ENCODE data around the gene LAMA2. TPM values are rescaled to one million over a fixed set of nuclear protein-coding genes. Genes with fewer than 3 reads are reported as not detected.

Gene LAMA2
- total RNA-seq, 1 experiment from 2014 or later = 0.28 TPM

DNA sequence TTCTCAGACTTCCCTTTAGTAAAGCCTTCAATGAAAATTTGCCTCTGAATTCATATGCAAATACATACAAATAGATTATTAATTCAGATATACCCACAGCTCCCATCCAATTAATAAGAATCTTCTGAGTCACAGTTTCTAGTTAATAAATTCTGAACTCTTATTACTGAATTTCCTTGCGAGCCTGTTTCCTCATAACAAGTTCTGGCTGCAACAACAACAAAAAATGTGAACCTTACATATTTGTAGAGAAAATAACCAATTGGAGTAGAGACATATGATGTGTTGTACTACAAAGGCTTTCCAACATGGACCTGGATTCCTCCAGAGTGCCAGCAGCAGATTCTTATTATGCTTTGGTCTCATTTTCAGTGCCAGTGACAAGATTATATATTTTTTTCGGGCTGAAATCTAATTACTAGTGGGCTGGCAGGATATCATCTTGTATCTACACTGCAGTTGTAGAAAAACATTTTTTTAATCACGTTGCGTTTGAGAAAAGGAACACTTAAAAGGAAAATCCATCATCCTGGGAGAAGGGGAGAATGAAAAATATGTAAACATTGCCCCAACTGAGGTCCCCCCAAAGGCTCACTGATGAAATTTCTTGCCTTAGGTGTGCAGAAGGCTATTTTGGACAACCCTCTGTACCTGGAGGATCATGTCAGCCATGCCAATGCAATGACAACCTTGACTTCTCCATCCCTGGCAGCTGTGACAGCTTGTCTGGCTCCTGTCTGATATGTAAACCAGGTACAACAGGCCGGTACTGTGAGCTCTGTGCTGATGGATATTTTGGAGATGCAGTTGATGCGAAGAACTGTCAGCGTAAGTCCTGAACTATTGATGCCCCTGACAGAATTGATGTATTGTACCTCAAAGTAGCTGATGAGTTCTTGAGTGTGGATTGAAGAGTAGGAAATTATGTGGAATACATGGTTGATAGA is 404.6 kb downstream of the LAMA2 start:
- BruUV-seq (replicated peaks) = no TSS peak
- POLR2A ChIA-PET = no interaction called here
- Histone ChIP-seq H3K36me3 (ENCODE audit: control insufficient read depth, insufficient read depth, low read length) (no peaks in the 10 kb centered on the region), H3K27ac (ENCODE audit: low read length) (no peak overlapping the region), H3K4me1 (ENCODE audit: control insufficient read depth, insufficient read depth, low read length) (no peaks in the 10 kb centered on the region), H3K27me3 (ENCODE audit: control insufficient read depth, insufficient read depth, low read length) (no peaks in the 10 kb centered on the region), H3K9me3 (ENCODE audit: control insufficient read depth, insufficient read depth, low read depth, low read length) (no peaks in the 10 kb centered on the region), H3K4me3 (ENCODE audit: low read depth in 2 of 2, low read length in 2 of 2) (no peak overlapping the region)
- ATAC-seq = no peak
- in situ Hi-C loops (cut with HindIII; ENCODE audit: low pct_unique_long_range_greater_than_20kb, low sequenced_read_pairs) = no loop called here
- intact Hi-C loops (cut with micrococcal nuclease; ENCODE audit: unreplicated experiment) = no loop called here
- TF ChIP-seq, protein P1, sequence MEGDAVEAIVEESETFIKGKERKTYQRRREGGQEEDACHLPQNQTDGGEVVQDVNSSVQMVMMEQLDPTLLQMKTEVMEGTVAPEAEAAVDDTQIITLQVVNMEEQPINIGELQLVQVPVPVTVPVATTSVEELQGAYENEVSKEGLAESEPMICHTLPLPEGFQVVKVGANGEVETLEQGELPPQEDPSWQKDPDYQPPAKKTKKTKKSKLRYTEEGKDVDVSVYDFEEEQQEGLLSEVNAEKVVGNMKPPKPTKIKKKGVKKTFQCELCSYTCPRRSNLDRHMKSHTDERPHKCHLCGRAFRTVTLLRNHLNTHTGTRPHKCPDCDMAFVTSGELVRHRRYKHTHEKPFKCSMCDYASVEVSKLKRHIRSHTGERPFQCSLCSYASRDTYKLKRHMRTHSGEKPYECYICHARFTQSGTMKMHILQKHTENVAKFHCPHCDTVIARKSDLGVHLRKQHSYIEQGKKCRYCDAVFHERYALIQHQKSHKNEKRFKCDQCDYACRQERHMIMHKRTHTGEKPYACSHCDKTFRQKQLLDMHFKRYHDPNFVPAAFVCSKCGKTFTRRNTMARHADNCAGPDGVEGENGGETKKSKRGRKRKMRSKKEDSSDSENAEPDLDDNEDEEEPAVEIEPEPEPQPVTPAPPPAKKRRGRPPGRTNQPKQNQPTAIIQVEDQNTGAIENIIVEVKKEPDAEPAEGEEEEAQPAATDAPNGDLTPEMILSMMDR (IDR thresholded peaks at IDR 0.05) = no peak
- TF ChIP-seq POLR2AphosphoS5 (IDR thresholded peaks at IDR 0.05; ENCODE audit: low read depth, low read length) = no peak
- TF ChIP-seq, protein P2, sequence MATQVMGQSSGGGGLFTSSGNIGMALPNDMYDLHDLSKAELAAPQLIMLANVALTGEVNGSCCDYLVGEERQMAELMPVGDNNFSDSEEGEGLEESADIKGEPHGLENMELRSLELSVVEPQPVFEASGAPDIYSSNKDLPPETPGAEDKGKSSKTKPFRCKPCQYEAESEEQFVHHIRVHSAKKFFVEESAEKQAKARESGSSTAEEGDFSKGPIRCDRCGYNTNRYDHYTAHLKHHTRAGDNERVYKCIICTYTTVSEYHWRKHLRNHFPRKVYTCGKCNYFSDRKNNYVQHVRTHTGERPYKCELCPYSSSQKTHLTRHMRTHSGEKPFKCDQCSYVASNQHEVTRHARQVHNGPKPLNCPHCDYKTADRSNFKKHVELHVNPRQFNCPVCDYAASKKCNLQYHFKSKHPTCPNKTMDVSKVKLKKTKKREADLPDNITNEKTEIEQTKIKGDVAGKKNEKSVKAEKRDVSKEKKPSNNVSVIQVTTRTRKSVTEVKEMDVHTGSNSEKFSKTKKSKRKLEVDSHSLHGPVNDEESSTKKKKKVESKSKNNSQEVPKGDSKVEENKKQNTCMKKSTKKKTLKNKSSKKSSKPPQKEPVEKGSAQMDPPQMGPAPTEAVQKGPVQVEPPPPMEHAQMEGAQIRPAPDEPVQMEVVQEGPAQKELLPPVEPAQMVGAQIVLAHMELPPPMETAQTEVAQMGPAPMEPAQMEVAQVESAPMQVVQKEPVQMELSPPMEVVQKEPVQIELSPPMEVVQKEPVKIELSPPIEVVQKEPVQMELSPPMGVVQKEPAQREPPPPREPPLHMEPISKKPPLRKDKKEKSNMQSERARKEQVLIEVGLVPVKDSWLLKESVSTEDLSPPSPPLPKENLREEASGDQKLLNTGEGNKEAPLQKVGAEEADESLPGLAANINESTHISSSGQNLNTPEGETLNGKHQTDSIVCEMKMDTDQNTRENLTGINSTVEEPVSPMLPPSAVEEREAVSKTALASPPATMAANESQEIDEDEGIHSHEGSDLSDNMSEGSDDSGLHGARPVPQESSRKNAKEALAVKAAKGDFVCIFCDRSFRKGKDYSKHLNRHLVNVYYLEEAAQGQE (IDR thresholded peaks at IDR 0.05; ENCODE audit: insufficient read depth in 1 of 2, low read depth in 2 of 2, low read length in 1 of 2) = no peak
- TF ChIP-seq SIN3A (IDR thresholded peaks at IDR 0.05; ENCODE audit: borderline replicate concordance, insufficient read depth, low read depth, low read length) = no peak
- no peak for TF ChIP-seq TCF7L2 (IDR thresholded peaks at IDR 0.05; ENCODE audit: low read depth, low read length)
- CTCF ChIA-PET = no interaction called here
- DNase-seq (ENCODE audit: low read depth, low spot score) = no peak

DNA sequence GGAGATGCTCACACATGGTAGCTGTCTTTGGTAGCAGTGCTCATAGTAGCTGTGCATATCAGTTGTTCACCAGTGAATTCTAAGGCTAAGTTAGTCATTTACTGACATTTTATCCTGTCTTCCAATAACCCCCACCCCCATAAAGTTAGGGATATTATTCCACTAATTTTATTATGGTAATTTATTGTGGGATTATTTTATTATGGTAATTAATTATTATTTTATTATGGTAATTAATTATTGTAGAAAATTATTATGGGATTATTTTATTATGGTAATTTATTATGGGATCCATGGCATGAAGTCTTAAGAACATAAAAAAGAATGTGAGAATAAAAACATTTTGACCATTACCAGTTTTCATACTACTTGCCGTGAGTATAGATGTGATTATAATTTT is 406.5 kb downstream of the LAMA2 start:
- TF ChIP-seq, protein P2 (IDR thresholded peaks at IDR 0.05; ENCODE audit: insufficient read depth in 1 of 2, low read depth in 2 of 2, low read length in 1 of 2) = no peak
- TF ChIP-seq, protein P1 (IDR thresholded peaks at IDR 0.05) = no peak
- TF ChIP-seq POLR2AphosphoS5 (IDR thresholded peaks at IDR 0.05; ENCODE audit: low read depth, low read length) = no peak
- no peak overlapping the region for H3K4me3 ChIP-seq (ENCODE audit: low read depth in 2 of 2, low read length in 2 of 2)
- in situ Hi-C loops (cut with HindIII; ENCODE audit: low pct_unique_long_range_greater_than_20kb, low sequenced_read_pairs) (no loop called here), intact Hi-C loops (cut with micrococcal nuclease; ENCODE audit: unreplicated experiment) (no loop called here)
- POLR2A ChIA-PET = no interaction called here
- H3K9me3 ChIP-seq (ENCODE audit: control insufficient read depth, insufficient read depth, low read depth, low read length) = no peaks in the 10 kb centered on the region
- no peaks in the 10 kb centered on the region for H3K36me3 ChIP-seq (ENCODE audit: control insufficient read depth, insufficient read depth, low read length)
- H3K4me1 ChIP-seq (ENCODE audit: control insufficient read depth, insufficient read depth, low read length) = no peaks in the 10 kb centered on the region
- DNase-seq (ENCODE audit: low read depth, low spot score) (no peak), ATAC-seq (no peak)
- BruUV-seq (replicated peaks) = no TSS peak
- H3K27ac ChIP-seq (ENCODE audit: low read length) = no peak overlapping the region
- H3K27me3 ChIP-seq (ENCODE audit: control insufficient read depth, insufficient read depth, low read length) = no peaks in the 10 kb centered on the region
- CTCF ChIA-PET = no interaction called here
